ENCODE results near the gene MYO5B.
"Not testable (repeated sequence)": the region's sequence is repeated elsewhere in the genome, so short reads cannot be mapped to it uniquely, and the experiment has no call there.

The MYO5B gene

GRCh38 chr18:49784427-49785185 is 410.3 kb downstream of the MYO5B start:
- H3K4me3 ChIP-seq (ENCODE audit: low read depth, low read length) = no peak overlapping the region
- H3K27me3 ChIP-seq (ENCODE audit: insufficient read depth, low read depth, severe bottlenecking) = no peaks in the 10 kb centered on the region
- no peaks in the 10 kb centered on the region for H3K9me3 ChIP-seq (ENCODE audit: severe bottlenecking)
- no peak overlapping the region for H3K27ac ChIP-seq
- 0 out of 2 replicates have a peak, but pooled peaks have one; percentile 5 for TF ChIP-seq CTCF (IDR thresholded peaks at IDR 0.05; ENCODE audit: low read depth, low read length)
- H3K36me3 ChIP-seq = peaks cover 22% of the 10 kb centered on the region
- no peak for DNase-seq

- not testable (repeated sequence) for DNase-seq; H3K27ac ChIP-seq; H3K27me3 ChIP-seq (ENCODE audit: insufficient read depth, low read depth, severe bottlenecking); H3K9me3 ChIP-seq (ENCODE audit: severe bottlenecking); H3K4me3 ChIP-seq (ENCODE audit: low read depth, low read length)
- peaks cover 27% of the 10 kb centered on the region for H3K36me3 ChIP-seq
Observed at GRCh38 chr18:49783631-49784030, 411.3 kb downstream of the MYO5B start.

- H3K27me3 ChIP-seq (ENCODE audit: insufficient read depth, low read depth, severe bottlenecking) = no peaks in the 10 kb centered on the region
- H3K36me3 ChIP-seq = peaks cover 15% of the 10 kb centered on the region
- TF ChIP-seq CTCF (IDR thresholded peaks at IDR 0.05; ENCODE audit: low read depth, low read length) = no peak
- H3K9me3 ChIP-seq (ENCODE audit: severe bottlenecking) = peaks cover 14% of the 10 kb centered on the region
- DNase-seq = peak; percentile 70
- H3K4me3 ChIP-seq (ENCODE audit: low read depth, low read length) = no peak overlapping the region
- no peak overlapping the region for H3K27ac ChIP-seq
Observed at GRCh38 chr18:49778826-49779465, 416.0 kb downstream of the MYO5B start.
